NCI-H2196 (cell line): Measurements from ENCODE around the gene RASSF1.
A peak's percentile ranks its signal among the peaks of the same experiment; 100 is the strongest.

Experiments
- DNase-seq: peaks from one replicate; lab custom pipeline; 2025; ENCODE audit not compliant: unreplicated experiment; lab: John Stamatoyannopoulos, UW

RASSF1 gene

DNA sequence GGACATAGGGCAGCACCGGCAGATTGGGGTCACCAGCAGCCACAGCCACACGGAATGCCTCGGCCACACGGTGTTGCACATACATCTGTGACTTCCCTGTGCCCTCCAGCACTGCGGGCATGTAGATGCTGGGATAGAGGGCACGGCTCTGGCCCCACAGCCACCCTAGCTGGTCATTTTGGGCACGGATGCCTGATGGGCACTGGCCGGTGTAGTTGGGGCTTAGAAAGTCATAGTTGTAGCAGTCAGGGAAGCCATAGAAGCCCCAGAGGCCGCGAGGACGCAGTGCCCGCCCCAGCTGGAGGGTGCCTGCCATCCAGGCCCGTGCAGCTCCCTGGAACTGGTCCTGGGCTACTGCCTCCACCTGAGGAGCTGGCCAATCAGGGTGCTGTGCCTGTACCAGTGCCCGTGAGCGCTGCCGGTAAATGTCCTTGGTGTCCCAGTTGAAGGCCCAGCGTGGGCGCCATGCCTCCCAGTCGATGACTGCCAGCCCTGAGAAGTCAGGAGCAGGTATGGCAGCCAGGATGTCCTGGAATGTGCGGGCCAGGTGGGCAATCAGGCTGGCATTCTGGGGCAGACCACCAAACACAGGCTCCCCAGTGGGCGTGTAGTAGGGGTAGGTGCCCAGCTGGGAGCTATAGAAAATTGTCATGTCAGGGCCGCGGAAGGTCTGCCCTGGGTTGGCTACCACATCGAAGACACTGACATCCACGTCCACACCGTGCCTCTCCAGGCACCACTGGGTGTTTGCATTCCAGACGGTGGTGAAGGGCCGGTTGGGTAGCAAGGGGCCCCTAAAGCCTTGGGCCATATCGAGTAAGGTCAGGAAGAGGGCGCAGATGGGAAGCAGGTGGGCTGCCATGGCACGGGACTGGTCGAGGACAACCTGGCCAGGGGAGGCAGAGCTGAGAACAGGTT lies 38.3 kb downstream of the RASSF1 start:
- DNase-seq: no peak

DNA sequence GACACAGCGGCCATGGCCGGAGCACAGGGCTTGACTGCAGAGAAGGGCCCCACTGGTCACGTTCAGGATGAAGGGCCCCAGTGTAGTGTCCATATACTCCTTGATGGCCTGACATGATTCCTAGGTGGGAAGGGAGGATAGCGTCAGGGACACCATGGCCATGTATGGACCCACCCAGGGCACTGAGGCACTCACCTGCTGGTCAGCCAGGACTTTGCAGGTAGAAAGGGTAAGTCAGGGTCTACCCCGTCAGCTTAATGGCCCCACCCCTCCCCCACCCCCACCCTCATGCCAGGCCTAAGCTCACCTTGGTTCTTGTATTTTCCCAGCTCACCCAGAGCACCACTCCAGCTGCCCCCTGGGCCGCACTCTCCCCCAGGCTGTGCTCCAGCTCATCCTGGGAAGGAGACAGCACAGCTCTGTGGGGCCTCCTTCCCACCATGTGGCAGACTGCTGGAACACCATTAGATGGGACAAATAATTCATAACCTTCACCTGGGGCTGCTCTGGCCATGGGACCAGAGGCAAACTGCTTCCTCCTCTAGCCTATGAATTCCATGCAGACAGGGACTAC lies 39.9 kb downstream of the RASSF1 start:
- DNase-seq: no peak

- DNase-seq: no peak
Observed at GRCh38 chr3:50299929-50300680, 40.5 kb downstream of the RASSF1 start.

DNA sequence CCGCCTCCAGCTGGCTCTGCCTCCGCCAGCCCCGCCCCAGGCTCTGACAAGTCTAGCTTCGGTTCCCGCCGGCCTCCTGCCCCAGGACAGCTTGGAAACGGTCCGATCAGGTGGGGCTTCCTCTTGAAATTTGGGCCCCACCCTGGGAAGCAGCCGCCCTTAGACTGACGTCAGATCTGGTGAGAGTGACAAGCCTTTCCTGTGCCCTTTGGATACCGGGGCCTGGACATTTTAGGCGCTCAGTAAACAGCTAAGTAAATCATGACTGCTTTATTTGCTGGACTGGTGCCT lies 41.1 kb downstream of the RASSF1 start:
- no peak for DNase-seq

GRCh38 chr3:50298836-50299637 lies 41.6 kb downstream of the RASSF1 start, which contains the start of the genes HYAL3 and NAA80:
Gene HYAL3, minus strand, starts transcription at chr3:50299405. Its CDS starts 3,803 bp downstream, at chr3:50295602.
Gene NAA80, minus strand, starts transcription at chr3:50299405. Its CDS starts 1,942 bp downstream, at chr3:50297463.
- DNase-seq: peak; percentile 92

DNA sequence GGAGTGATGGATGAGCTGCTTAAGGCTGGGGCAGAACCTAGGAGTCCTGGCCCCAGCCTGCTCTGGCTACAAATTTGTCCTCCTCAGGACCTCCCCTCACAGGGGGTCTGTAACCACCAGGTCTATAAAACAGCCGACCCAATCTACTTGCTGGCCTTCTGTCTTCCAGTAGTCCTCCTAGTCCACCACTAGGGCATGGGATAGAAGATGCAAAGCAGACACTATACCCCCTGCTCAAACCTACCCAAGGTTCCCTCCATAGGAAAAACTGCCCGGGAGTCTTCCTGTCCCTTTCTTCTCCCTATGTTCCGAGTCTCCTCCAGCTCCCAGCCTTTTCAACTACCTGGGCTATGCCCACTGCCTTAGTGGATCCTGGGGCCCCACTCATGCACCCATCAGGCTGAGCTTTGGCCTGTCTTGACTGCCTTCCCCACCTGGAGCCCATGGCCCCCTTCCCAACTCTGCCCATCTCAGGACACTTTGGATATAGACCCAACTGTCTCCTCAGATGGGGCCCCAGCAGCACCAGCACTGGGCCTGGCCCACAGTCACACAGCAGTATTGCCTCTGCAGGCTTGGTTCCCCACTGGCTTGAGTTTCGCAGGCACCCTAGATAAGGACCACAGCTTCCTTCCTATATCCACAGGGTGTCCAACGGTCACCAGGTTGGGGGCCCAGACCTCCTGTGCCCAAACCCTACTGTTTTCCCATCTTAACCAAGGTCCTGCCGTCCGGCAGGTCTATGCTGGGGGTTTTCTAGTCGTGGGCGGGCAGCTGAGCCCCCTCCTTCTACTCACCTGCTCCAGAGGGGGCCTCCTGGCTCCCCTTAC lies 42.5 kb downstream of the RASSF1 start:
- no peak for DNase-seq

- DNase-seq: no peak
Observed at GRCh38 chr3:50297384-50297775, 43.3 kb downstream of the RASSF1 start.

DNA sequence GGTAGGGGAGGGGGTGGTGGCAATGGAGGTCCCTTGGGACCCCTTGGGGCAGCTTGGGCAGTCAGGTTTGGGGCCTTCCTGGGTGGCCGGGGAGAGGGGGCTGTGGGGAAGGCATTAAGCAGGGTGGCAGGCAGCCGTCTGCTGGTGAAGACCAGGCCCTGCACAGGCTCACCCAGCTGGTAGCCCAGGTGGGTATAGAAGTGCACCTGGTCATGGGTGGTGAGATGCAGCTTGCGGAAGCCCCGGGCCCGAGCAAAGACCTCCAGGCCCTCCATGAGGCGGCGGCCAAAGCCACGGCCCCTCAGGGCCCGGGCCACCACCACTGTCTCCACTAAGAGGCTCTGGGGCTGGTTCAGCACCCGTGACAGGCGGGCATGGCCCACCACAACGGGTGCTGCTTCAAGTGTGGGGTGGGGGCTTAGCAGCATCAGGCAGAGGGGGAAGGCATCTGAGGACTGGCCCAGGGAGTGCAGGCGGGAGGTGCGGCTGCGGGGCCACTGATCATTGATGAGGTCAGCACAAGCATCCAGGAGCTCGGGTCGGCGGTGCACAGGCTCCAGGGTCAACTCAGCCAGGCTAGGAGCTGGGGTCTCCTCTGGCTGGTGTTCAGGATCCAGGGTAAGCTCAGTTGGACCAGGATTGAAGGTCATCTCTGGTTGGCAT lies 43.8 kb downstream of the RASSF1 start:
- DNase-seq: no peak

GRCh38 chr3:50295553-50296431 lies 44.8 kb downstream of the RASSF1 start:
- no peak for DNase-seq

DNA sequence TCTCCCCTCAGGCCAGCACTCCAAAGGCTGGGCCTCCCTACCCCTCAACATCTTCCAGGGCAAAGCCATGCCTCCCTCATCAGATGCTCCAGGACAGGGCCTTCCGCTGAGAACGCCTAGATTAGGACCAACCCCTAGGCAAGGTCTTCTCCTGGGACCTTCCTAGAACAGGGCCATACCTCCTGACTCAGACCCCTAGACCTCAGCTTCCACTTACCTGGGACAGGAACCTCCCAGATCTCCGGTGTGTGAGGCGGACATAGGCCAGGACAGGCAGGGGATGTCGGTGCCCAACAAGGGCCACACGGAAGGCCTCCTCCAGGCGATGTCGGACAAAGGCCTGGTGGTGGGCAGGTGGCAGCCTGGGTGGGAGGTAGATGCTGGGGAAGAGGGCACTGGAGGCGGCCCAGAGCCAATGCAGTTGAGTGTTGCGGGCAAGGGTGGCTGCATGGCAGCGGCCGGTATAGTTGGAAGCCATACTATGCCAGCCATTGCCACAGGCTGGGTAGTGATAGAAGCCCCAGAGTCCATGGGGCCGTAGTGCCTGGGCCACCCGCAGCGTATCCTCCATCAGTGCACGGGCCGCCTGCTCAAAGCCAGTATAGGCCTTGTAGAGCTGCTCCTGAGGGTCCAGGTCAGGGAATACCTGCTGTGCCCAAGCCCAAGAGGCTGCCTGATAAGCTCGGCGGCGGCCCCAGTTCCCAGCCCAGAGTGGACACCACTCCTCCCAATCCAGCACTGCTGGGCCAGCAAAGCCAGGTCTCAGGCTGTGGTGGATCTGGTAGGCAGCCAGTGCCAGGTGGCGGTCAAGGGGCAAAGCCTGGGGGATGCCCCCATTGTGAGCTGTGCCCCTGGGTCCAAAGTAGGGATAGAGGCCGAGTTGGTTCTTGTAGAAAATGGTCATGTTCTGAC lies 45.9 kb downstream of the RASSF1 start:
- DNase-seq: no peak

- no peak for DNase-seq
Observed at GRCh38 chr3:50294089-50294488, 46.5 kb downstream of the RASSF1 start.

GRCh38 chr3:50293079-50293801 lies 47.4 kb downstream of the RASSF1 start:
- DNase-seq: no peak

DNA sequence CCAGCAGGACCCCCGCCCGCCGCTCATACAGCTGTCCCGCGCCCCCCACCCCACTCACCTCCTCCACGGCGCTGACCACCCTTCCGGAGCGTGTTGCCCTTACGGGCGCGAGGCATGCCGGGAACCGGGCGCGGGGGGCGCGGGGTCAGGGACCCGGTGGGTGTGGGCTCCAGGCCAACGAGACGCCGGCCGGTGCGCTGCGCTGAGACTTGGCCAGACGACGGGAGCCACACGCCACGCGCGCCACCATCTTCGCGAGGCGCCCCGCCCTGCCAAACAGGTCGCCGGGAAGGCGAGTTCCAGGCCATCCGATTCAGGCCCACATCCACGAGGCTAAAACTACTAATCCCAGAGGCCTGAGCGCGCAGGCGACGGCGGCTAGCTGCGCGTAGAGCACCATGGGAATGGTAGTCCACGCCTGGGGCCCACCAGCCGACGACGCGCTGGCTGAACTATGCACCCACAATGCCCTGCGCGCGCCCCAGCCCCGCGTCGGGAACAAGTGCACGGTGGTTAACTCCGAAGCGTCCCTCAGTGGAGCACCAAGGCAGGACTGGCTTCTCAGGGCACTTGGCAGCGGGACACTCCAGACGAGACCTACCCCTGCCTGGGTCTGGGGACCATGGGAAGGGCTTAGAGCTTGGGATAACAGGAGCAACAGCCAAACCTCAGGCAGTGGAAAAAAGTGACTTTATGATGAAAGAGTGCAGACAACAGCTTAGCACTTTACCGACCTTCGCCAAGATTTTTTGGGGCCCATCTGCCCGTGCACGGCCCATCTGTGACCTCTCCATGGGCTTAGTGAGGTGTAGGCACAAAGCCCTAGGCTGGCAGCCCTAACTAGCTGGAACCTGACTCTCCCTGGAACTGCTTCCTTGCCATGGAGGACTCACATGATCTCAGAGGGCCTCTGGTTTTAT lies 48.2 kb downstream of the RASSF1 start, which contains the start of gene IFRD2:
IFRD2 (minus strand) TSS at position 271 of the 920 bp plus-strand sequence; CDS start at position 116, 155 bp downstream.
- peak; percentile 88 for DNase-seq

- DNase-seq: no peak
Observed at GRCh38 chr3:50290161-50290641, 50.4 kb downstream of the RASSF1 start.

- no peak for DNase-seq
Observed at GRCh38 chr3:50289130-50289529, 51.5 kb downstream of the RASSF1 start.
